ENCODE measurements around the gene TUBA1C.
"Not testable (repeated sequence)": the region's sequence is repeated elsewhere in the genome, so short reads cannot be mapped to it uniquely, and the experiment has no call there.

The TUBA1C gene

DNA sequence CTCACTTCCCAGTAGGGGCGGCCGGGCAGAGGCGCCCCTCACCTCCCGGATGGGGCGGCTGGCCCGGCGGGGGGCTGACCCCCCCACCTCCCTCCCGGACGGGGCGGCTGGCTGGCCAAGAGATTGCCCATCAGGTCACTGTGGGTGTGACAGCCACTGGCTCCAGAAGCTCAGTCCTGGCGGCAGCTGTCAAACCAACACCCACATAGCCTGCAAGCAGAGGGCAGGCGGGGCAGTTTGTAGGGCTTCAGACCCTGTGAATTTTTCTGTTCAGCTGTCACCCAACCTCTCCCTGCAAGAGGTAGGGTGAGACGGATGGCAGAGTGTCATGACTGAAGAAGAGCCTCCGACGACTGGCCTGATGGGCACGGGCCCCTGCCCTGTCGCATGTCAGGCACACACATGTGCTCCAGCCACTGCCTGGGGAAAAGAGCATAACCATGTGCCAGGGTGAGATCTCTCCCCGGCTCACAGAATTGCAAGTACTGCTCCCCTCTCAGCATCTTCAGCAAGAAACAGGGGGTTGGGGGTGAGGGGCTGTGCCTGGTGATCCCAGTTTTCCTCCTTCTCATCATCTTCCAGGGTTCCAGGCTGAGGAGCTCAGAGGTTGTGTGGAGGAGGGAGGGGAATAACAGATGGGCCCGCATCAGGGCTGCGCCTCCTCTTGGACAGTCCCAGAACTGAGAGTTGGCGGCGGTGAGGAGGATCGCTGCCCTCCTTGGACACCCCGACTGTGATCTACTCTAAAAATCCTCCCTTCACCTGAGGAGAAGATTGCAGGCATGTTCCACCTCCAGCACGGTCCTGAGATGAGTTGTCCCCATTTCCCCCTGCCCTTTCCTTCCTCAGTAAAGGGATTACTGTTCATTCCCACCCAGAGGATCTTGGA lies 18.9 kb downstream of the TUBA1C start:
- no peak for DNase-seq

DNA sequence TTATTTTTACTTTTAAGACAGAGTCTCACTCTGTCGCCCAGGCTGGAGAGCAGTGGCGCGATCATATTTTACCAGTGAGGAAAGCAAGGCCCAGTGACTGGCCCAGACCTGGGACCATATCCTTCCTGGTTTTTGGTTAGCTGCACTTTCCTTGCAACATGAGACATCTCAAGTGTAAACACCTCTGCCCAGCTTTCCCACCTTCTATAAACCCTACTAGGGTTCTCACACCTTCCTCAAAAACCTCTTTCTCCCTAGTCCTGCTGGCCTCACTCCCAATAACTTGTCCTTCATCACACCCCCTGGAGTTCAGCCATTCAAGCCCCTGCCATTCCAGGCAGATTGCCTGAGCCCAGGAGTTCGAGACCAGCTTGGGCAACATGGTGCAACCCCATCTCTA lies 19.8 kb downstream of the TUBA1C start:
- no peak for DNase-seq

- no peak for DNase-seq
Observed at GRCh38 chr12:49287876-49288275, 23.0 kb downstream of the TUBA1C start.

- peak; percentile 11 to 45 (median 38) for DNase-seq
Observed at GRCh38 chr12:49288412-49288853, 23.6 kb downstream of the TUBA1C start.

GRCh38 chr12:49288922-49289555 lies 24.2 kb downstream of the TUBA1C start:
- DNase-seq: no peak

DNA sequence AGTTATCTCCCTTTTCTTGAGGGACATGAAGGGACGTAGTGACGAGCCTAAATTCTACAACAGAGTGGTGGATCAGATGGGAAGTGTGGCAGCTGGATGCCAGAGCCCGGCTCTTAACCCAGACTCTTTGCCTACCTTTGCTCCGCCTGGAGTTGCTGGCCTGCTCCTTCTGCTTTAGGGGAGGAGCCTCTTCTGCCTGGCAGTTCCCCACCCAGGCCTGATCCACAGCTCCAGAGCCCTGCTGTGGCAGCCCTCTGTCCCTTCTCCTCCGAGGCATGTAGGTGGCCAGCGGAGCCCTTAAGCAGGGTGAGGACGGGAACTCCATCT lies 27.8 kb downstream of the TUBA1C start:
- no peak for DNase-seq

- no peak for DNase-seq
Observed at GRCh38 chr12:49293056-49293956, 28.4 kb downstream of the TUBA1C start.

DNA sequence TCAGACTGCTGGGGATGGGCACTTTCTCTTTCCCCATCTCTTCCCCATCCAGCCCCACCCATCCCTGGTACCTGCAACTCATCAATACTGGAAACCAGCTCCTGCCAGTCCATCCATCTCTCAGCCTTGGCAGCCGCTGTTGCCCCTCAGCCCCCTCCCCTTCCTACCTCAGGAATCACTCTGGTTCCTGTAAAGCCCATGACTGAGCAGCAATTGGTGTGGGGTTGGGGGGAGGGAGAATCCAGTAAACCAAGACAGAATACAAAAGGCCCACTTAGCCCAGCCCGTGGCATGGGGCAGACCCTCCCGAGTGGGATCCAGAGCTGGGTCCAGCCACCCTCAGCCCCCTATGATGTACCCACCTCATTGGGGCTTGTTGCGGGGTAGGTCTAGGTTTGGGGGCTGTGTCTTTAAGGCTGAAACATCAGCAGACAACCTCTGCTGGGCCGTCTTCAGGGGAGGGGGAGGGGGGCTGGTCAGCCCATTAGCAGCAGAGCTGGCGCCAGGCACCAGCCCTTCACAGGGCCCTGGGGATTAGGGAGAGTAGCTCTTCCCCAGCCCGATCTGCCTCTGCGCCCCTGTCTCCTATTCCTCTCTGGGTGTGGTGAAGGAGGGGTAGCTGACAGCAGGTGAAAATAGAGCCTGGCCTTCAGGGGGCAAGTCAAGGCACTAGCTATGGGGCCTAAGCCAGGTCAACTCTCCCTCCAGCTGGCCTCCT lies 29.4 kb downstream of the TUBA1C start:
- DNase-seq: no peak

- no peak for DNase-seq
Observed at GRCh38 chr12:49294804-49295081, 29.9 kb downstream of the TUBA1C start.

DNA sequence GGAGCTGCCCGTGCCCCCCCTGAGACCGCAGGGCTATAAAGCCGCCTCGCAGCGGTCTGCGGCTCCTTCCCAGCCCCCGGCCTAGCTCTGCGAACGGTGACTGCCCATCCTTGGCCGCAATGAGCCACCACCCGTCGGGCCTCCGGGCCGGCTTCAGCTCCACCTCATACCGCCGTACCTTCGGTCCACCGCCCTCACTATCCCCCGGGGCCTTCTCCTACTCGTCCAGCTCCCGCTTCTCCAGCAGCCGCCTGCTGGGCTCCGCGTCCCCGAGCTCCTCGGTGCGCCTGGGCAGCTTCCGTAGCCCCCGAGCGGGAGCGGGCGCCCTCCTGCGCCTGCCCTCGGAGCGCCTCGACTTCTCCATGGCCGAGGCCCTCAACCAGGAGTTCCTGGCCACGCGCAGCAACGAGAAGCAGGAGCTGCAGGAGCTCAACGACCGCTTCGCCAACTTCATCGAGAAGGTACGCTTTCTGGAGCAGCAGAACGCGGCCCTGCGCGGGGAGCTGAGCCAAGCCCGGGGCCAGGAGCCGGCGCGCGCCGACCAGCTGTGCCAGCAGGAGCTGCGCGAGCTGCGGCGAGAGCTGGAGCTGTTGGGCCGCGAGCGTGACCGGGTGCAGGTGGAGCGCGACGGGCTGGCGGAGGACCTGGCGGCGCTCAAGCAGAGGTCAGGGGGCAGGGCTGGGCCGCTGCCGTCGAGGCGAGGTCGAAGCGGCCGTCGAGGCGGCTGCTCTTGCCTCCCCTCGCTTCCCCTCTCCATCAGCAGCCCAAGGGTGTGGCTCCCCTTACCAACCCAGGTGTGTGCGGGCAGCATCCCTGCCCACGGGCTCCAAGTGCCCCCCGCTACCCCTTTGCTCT lies 30.4 kb downstream of the TUBA1C start, which contains the start of gene PRPH:
Gene PRPH, plus strand, starts transcription at position 66 of the 855 bp plus-strand sequence. Its CDS starts 54 bp downstream, at position 120.
- DNase-seq: no peak

DNA sequence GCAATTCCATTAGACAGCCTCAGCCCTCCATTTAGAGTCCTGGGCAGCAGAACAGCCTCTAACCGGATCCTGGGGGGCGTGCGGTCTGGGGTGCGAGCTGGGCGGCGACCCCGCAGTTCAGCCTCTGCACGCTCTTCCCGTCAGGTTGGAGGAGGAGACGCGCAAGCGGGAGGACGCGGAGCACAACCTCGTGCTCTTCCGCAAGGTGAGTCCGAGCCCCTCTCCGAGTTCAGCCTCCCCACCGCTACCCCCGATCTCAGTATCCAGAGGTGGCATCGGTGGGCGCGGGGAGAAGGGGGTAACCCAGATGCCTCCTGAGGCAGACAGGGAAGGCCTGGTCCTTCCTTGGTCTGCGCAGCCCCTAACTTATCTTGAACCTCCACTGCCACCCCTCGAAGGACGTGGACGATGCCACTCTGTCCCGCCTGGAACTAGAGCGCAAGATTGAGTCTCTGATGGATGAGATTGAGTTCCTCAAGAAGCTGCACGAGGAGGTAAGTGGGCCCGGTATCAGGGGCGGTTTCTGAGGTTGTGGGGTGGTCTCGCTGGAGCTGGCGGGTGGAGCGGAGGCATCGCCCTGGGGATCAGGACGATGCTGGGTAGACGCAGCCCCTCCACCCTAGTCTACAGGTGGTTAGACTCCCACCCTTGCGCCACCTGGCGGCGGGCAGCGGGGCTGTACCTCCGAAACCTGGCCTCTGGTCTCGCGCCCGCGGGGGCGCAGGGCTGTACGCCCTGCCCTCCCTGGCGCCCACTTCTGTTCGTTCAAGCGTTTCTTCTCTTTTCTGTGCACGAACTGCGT lies 31.4 kb downstream of the TUBA1C start:
- peak in 3 of 4 experiments; percentile 25 to 54 (median 25) for DNase-seq

GRCh38 chr12:49296836-49297694 lies 32.2 kb downstream of the TUBA1C start:
- peak in 1 of 4 experiments; percentile 34 for DNase-seq

DNA sequence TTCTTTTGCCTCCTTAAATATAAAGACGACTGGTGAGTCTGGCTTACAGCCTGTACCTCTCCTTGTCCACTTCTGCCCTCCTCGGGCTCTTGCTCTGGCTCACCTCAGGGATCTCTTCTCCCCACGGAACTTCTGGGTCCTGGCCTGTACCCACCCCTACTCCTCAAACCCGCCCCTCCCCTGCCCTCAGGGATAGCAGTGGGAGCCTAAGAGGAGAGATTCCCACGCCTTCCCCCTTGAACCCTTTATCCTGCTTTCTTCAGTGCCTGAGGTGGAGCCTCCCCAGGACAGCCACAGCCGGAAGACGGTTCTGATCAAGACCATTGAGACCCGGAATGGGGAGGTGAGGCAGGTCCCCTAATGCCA lies 32.8 kb downstream of the TUBA1C start:
- no peak for DNase-seq

DNA sequence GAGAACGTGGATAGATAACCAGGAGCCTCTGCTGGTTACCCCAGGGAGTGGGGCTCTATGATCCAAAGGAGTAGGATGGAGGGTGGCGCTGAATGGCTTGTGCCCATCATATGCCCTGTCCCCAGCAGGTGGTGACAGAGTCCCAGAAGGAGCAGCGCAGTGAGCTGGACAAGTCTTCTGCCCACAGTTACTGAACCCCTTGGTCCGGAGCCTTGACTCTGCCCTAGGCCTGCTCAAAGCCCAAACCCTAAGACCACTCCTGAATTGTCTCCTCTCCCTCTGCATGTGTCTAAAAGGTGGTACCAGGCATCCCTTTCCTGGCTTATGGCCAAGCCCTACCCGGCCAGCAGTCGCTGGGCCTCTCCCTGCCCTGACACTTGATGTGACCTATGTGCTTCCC lies 33.3 kb downstream of the TUBA1C start:
- no peak for DNase-seq

DNA sequence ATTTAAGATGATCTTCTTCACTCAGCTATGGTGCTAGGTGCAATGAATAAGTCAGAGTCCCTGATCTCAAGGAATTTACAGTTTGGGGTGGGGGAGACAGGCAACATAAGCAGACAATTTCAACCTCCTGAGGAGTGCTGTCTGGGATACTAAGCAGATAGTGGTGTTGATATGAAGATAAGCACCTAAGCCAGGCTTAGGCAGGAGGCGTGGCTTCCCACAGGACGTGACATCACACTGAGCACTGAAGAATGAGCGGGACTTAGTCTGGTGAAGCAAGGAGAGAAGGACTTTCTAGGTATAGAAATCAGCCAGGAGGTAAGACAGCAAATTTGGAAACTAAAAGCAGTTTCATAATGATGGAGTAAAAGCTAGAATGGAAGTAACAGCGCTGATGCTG lies 36.9 kb downstream of the TUBA1C start:
- DNase-seq: no peak

- no peak for DNase-seq
Observed at GRCh38 chr12:49304161-49304560, 39.3 kb downstream of the TUBA1C start.

GRCh38 chr12:49305762-49306510 lies 41.1 kb downstream of the TUBA1C start:
- no peak for DNase-seq

GRCh38 chr12:49309386-49309785 lies 44.5 kb downstream of the TUBA1C start:
- no peak for DNase-seq

- DNase-seq: not testable (repeated sequence)
Observed at GRCh38 chr12:49310451-49311000, 45.6 kb downstream of the TUBA1C start.

Data from activated naive CD4-positive, alpha-beta T cell (primary cell).